H1 (cell line): Measurements from ENCODE around the gene PTPN13. TPM values are rescaled to one million over a fixed set of nuclear protein-coding genes. Genes with fewer than 3 reads are reported as not detected.

Source experiments
- CTCF ChIA-PET: fragments of 300-600 bp; sonication (Branson Sonifier 250); formaldehyde crosslinking; loops from one replicate; lab custom pipeline; 2021; ENCODE audit not compliant: partially characterized antibody; lab: Charles Lee
- POLR2A ChIA-PET: fragments of 300-600 bp; sonication (Branson Sonifier 250); formaldehyde crosslinking; loops from one replicate; lab custom pipeline; 2021; ENCODE audit warnings: inconsistent platforms; ENCODE audit not compliant: partially characterized antibody; lab: Charles Lee
- DNase-seq, 2 experiments: peaks; one replicate each; pipeline versions ENCODE4 v3.0.0 to v3.0.0-alpha.2; 2010 to 2022; ENCODE audit warnings: low spot score in 2 of 2, low read depth in 1 of 2, mixed read lengths in 1 of 2
- FAIRE-seq: peaks from 2 replicates; lab custom pipeline; 2011; peaks lifted over from hg19 to GRCh38; lab: Jason Lieb, UNC
- H2AFZ ChIP-seq: 2 replicates; pipeline ENCODE4 v1.8.1; 2012; ENCODE audit warnings: low read length, inconsistent platforms
- H2AK5ac ChIP-seq: 2 replicates; pipeline ENCODE4 v1.6.1; 2013; ENCODE audit warnings: low read depth, low read length
- H2BK120ac ChIP-seq: replicated peaks from 2 replicates; pipeline ENCODE3; 2013; ENCODE audit warnings: low read depth, low read length, inconsistent platforms
- H2BK12ac ChIP-seq: 2 replicates; pipeline ENCODE4 v1.6.1; 2013; ENCODE audit warnings: low read depth, low read length
- H2BK15ac ChIP-seq: 2 replicates; pipeline ENCODE4 v1.6.1; 2013; ENCODE audit warnings: low read length
- H2BK20ac ChIP-seq: 2 replicates; pipeline ENCODE4 v1.6.1; 2013; ENCODE audit warnings: low read length
- H2BK5ac ChIP-seq: 2 replicates; pipeline ENCODE4 v1.6.1; 2013; ENCODE audit warnings: low read depth, low read length
- H3K14ac ChIP-seq: 2 replicates; pipeline ENCODE4 v1.6.1; 2013; ENCODE audit warnings: inconsistent platforms; ENCODE audit not compliant: insufficient read length
- H3K18ac ChIP-seq: 2 replicates; pipeline ENCODE4 v1.6.1; 2013; ENCODE audit warnings: low read length; ENCODE audit errors: extremely low read depth
- H3K23ac ChIP-seq: 2 replicates; pipeline ENCODE4 v1.6.1; 2013; ENCODE audit warnings: inconsistent platforms; ENCODE audit not compliant: insufficient read length
- H3K23me2 ChIP-seq: 2 replicates; pipeline ENCODE4 v1.6.1; 2013; ENCODE audit warnings: low read depth, low read length
- H3K27ac ChIP-seq: 2 replicates; pipeline ENCODE4 v1.6.1; 2011; ENCODE audit warnings: low read depth, low read length, inconsistent platforms
- H3K27me3 ChIP-seq, 4 experiments: replicated peaks in 1 of 4; 1 replicate in 1 of 4; 2 replicates in 3 of 4; pipeline versions ENCODE4 v1.6.1 to v1.8.1; 2011 to 2013; ENCODE audit warnings: low read length in 3 of 4, mild to moderate bottlenecking in 3 of 4, inconsistent platforms in 2 of 4, mixed read lengths in 2 of 4, moderate library complexity in 1 of 4; ENCODE audit not compliant: control insufficient read depth in 3 of 4, insufficient read depth in 3 of 4; ENCODE audit errors: extremely low read depth in 1 of 4
- H3K36me3 ChIP-seq, 4 experiments: 2 replicates each; pipeline versions ENCODE4 v1.6.1 to v1.8.1; 2011 to 2013; ENCODE audit warnings: mild to moderate bottlenecking in 4 of 4, low read length in 3 of 4, moderate library complexity in 2 of 4, control low read depth in 1 of 4, inconsistent platforms in 1 of 4; ENCODE audit not compliant: insufficient read depth in 4 of 4, control insufficient read depth in 2 of 4
- H3K4ac ChIP-seq: replicated peaks from 2 replicates; pipeline ENCODE3; 2013; ENCODE audit warnings: low read length, low read depth, mixed read lengths, inconsistent platforms; ENCODE audit not compliant: insufficient read length
- H3K4me1 ChIP-seq, 4 experiments: replicated peaks in 1 of 4; 1 replicate in 1 of 4; 2 replicates in 3 of 4; pipeline versions ENCODE4 v1.6.1 to v1.8.1; 2011 to 2013; ENCODE audit warnings: low read length in 3 of 4, inconsistent platforms in 2 of 4, mixed read lengths in 1 of 4; ENCODE audit not compliant: insufficient read depth in 4 of 4, control insufficient read depth in 3 of 4
- H3K4me2 ChIP-seq, 2 experiments: 2 replicates each; pipeline versions ENCODE4 v1.6.1 to v1.8.1; 2011 to 2013; ENCODE audit warnings: low read depth in 2 of 2, low read length in 2 of 2, control low read depth in 1 of 2, inconsistent platforms in 1 of 2, mild to moderate bottlenecking in 1 of 2; ENCODE audit not compliant: insufficient read depth in 1 of 2
- H3K4me3 ChIP-seq, 4 experiments: fragments of 200-600, 300-600 bp in 1 of 4; sonication (generic), shearing (Covaris generic), sonication (Bioruptor Twin) in 1 of 4; 2 replicates each; pipeline versions ENCODE4 v1.5.1 to v1.8.1; 2011 to 2016; ENCODE audit warnings: low read length in 4 of 4, low read depth in 3 of 4, control low read depth in 2 of 4, inconsistent platforms in 2 of 4, mild to moderate bottlenecking in 2 of 4, mixed read lengths in 1 of 4, moderate library complexity in 1 of 4; ENCODE audit not compliant: insufficient read depth in 2 of 4; ENCODE audit errors: extremely low read depth in 1 of 4
- H3K56ac ChIP-seq: replicated peaks from 2 replicates; pipeline ENCODE3; 2013; ENCODE audit warnings: low read depth, mild to moderate bottlenecking, mixed read lengths, low read length, inconsistent platforms; ENCODE audit not compliant: insufficient read length
- H3K79me1 ChIP-seq: 2 replicates; pipeline ENCODE4 v1.6.1; 2013; ENCODE audit warnings: low read depth, low read length, control low read depth
- H3K79me2 ChIP-seq, 2 experiments: 2 replicates each; pipeline versions ENCODE4 v1.6.1 to v1.8.1; 2012 to 2013; ENCODE audit warnings: low read length in 2 of 2, mild to moderate bottlenecking in 2 of 2, inconsistent platforms in 1 of 2; ENCODE audit not compliant: insufficient read depth in 2 of 2, control insufficient read depth in 1 of 2
- H3K9ac ChIP-seq, 4 experiments: replicated peaks in 1 of 4; 1 replicate in 1 of 4; 2 replicates in 3 of 4; pipeline versions ENCODE4 v1.6.1 to v1.8.1; 2011 to 2013; ENCODE audit warnings: low read depth in 3 of 4, low read length in 3 of 4, control low read depth in 2 of 4, mild to moderate bottlenecking in 2 of 4, moderate library complexity in 2 of 4, inconsistent platforms in 1 of 4; ENCODE audit errors: extremely low read depth in 1 of 4
- H3K9me3 ChIP-seq, 2 experiments: 2 replicates each; pipeline versions ENCODE4 v1.6.1 to v1.8.1; 2012 to 2013; ENCODE audit warnings: mild to moderate bottlenecking in 2 of 2, moderate library complexity in 2 of 2, control low read depth in 1 of 2, inconsistent platforms in 1 of 2, low read depth in 1 of 2, low read length in 1 of 2, mixed read lengths in 1 of 2; ENCODE audit not compliant: insufficient read depth in 2 of 2
- H4K20me1 ChIP-seq, 2 experiments: replicated peaks in 1 of 2; 2 replicates each; pipeline versions ENCODE3 to v1.8.1; 2011 to 2013; ENCODE audit warnings: inconsistent platforms in 2 of 2, low read length in 2 of 2, mild to moderate bottlenecking in 1 of 2; ENCODE audit not compliant: insufficient read depth in 2 of 2, control insufficient read depth in 1 of 2
- H4K5ac ChIP-seq: 2 replicates; pipeline ENCODE4 v1.6.1; 2013; ENCODE audit warnings: low read length, low read depth, mixed read lengths, inconsistent platforms; ENCODE audit not compliant: insufficient read length
- H4K8ac ChIP-seq: 2 replicates; pipeline ENCODE4 v1.8.0; 2013; ENCODE audit warnings: mild to moderate bottlenecking, moderate library complexity, low read length, inconsistent platforms; ENCODE audit not compliant: insufficient read depth; ENCODE audit errors: extremely low read depth
- H4K91ac ChIP-seq: replicated peaks from 2 replicates; pipeline ENCODE3; 2013; ENCODE audit warnings: low read length, mixed read lengths, inconsistent platforms; ENCODE audit not compliant: insufficient read length
- ATF3 ChIP-seq: IDR thresholded peaks from 2 replicates; pipeline ENCODE4 v1.6.1; 2011; ENCODE audit warnings: low read depth, mild to moderate bottlenecking, low read length; ENCODE audit not compliant: insufficient read depth
- CHD1 ChIP-seq: IDR thresholded peaks from 2 replicates; pipeline ENCODE4 v1.6.1; 2012; ENCODE audit warnings: low read depth, low read length, improper control_type of control experiment
- HDAC2 ChIP-seq, 2 experiments: fragments of 300-600 bp in 1 of 2; sonication (generic) in 1 of 2; IDR thresholded peaks; 2 replicates each; pipeline ENCODE4 v1.6.1; 2011 to 2012; ENCODE audit warnings: low read depth in 2 of 2, low read length in 2 of 2, mild to moderate bottlenecking in 2 of 2, moderate library complexity in 2 of 2, borderline replicate concordance in 1 of 2, inconsistent platforms in 1 of 2
- SP2 ChIP-seq: IDR thresholded peaks from 2 replicates; pipeline ENCODE4 v1.6.1; 2012; ENCODE audit warnings: mild to moderate bottlenecking, low read length, inconsistent platforms
- SRF ChIP-seq: IDR thresholded peaks from 2 replicates; pipeline ENCODE4 v1.6.1; 2011; ENCODE audit warnings: mild to moderate bottlenecking, low read depth, low read length, moderate library complexity
- WGBS, 2 experiments: shearing (Covaris generic) in 1 of 2; methylation state at CpG; one replicate each; pipeline versions ENCODE4 v1.1.6 to v1.1.7; 2013 to 2015; ENCODE audit warnings: low lambda C conversion rate in 2 of 2, mixed read lengths in 2 of 2, inconsistent platforms in 1 of 2, low coverage in 1 of 2, missing lambda C conversion rate in 1 of 2; ENCODE audit not compliant: insufficient replicate concordance in 2 of 2, insufficient coverage in 1 of 2, insufficient read length in 1 of 2; ENCODE audit errors: extremely low coverage in 1 of 2, missing lambda C conversion rate in 1 of 2; 5-methylcytosine and 5-hydroxymethylcytosine counted together
- polyA plus RNA-seq, 7 experiments: library from polyadenylated mRNA; depleted of rRNA in 3 of 7; stranded (reverse) in 5 of 7; unstranded in 2 of 7; fragments of >200 nt in 5 of 7; fragments of 200-250 nt in 2 of 7; gene quantifications; 1 replicate in 5 of 7; 2 replicates in 1 of 7; 4 replicates in 1 of 7; pipeline versions ENCODE4 v1.2.1 to v1.2.3, GENCODE V29; 2011 to 2013; ENCODE audit warnings: missing spikeins in 2 of 7, mixed read lengths in 2 of 7
- total RNA-seq: library from RNA; stranded (reverse); fragmentation: NEBNext Ultra II Directional; extraction: Animal tissue kit (Norgen Biotek cat#: 25700); gene quantifications from 2 replicates; pipeline ENCODE4 v1.2.1, GENCODE V29; 2021

Gene PTPN13
- total and polyA plus RNA-seq, 2 of the 8 experiments (the other 6 are each of a cell fraction or from before 2014, with no cell fraction given) = 12.7 to 57.9 TPM

- Histone ChIP-seq H3K79me2 (0 out of 4 replicates have a peak, but pooled peaks cover 0 to 3% of the 10 kb centered on the region in 2 experiments), H3K9ac (no peak overlapping the region), H4K8ac (no peak overlapping the region), H3K79me1 (no peaks in the 10 kb centered on the region), H2BK120ac (no peak overlapping the region), H3K36me3 (peaks cover 0 to 11% (median 5%) of the 10 kb centered on the region in 4 experiments; a peak in 4 of 8 replicates), H3K14ac (no peak overlapping the region), H4K91ac (no peak overlapping the region), H3K23me2 (no peaks in the 10 kb centered on the region), H3K4me2 (no peak overlapping the region), H3K18ac (no peak overlapping the region), H2AFZ (no peak overlapping the region), H4K20me1 (no peaks in the 10 kb centered on the region), H2BK15ac (no peak overlapping the region), H3K4ac (no peak overlapping the region), H3K9me3 (peaks cover 4 to 7% of the 10 kb centered on the region in 2 experiments; a peak in 3 of 4 replicates), H2BK12ac (no peak overlapping the region), H3K56ac (no peak overlapping the region), H4K5ac (no peak overlapping the region), H3K27ac (no peak overlapping the region), H3K4me3 (no peak overlapping the region), H3K4me1 (no peaks in the 10 kb centered on the region), H3K27me3 (no peaks in the 10 kb centered on the region), H2BK20ac (no peak overlapping the region), H2AK5ac (no peak overlapping the region), H2BK5ac (no peak overlapping the region), H3K23ac (no peak overlapping the region)
- FAIRE-seq = no peak
- DNase-seq = no peak
- TF ChIP-seq ATF3 (no peak), SP2 (no peak), CHD1 (no peak), SRF (no peak), HDAC2 (IDR thresholded peaks at IDR 0.05; ENCODE audit: borderline replicate concordance in 1 of 2, low read depth in 2 of 2, low read length in 2 of 2) (no peak)
- POLR2A ChIA-PET = no interaction called here
- WGBS, 2 experiments = 91% methylated on average over 1 of the region's 1 CpG; no CpG with 5 or more reads in 1 of the 2 experiments
- CTCF ChIA-PET = interaction anchor here (1.3 kb wide), 1 partner anchor 169 kb away, joined by 3 read pairs; no protein-coding TSS in a partner anchor
These were observed 81.4 kb downstream of the PTPN13 start for GRCh38 chr4:86675548-86675947.
